Activated CD4-positive, alpha-beta T cell treated with anti-CD3 and anti-CD28 coated beads, Interleukin-2, amount 50 U/mL, for 24 hours (primary cell): Measurements from ENCODE around the gene SHFL.

Source experiments
- DNase-seq, 2 donors: peaks; one replicate each; pipeline ENCODE4 v3.0.0-alpha.2; 2020; ENCODE audit warnings: low read depth in 1 of 2, low spot score in 1 of 2

SHFL gene

DNA sequence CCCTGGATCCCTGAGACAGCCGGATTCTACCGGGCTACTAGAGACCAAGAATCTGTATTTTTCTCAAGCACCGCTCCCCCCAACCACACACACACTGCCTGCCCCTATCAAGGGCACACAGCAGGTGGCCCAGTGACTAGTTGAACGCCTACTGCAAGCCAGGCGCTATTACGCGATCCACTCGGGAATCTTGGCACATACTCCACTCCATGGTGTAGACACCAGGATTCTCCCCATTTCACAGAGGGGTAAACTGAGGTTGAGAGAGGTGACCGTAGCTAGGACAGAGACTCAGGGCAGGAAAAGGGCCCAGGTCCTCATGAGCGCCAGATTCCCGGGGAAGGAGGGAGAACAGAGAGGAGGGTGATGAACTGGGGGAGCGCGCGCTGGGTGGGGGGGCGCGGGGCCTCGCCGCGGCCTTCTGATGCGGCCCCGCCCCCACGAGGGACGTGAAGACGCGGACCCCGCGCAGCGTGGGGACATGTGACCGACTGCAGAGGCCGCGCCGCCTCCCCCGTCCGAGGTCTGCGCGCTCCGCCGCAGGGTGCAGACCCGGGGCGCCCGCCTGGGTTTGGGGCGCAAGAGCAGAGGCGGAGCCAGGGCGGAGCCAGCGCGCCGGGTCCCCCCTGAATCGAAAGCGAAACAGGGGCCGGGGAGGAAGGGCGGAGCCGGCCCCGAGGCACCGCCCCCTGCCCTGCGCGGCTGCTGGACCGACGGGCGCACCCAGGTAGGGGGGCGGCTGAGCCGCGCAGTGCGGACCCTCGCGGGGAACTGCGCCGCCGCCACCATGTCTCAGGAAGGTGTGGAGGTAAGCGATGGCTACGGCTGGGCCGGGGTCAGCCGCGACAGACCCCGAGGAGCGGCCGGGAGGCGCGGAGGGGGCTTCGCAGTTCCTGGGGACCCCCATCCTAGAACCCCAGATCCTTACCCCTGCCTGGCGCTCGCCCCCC, at the start of gene SHFL:
SHFL (plus strand) TSS at position 677 of the 950 bp plus-strand sequence; CDS start at position 788, 111 bp downstream.
- DNase-seq = peak; percentile 61 to 65

DNA sequence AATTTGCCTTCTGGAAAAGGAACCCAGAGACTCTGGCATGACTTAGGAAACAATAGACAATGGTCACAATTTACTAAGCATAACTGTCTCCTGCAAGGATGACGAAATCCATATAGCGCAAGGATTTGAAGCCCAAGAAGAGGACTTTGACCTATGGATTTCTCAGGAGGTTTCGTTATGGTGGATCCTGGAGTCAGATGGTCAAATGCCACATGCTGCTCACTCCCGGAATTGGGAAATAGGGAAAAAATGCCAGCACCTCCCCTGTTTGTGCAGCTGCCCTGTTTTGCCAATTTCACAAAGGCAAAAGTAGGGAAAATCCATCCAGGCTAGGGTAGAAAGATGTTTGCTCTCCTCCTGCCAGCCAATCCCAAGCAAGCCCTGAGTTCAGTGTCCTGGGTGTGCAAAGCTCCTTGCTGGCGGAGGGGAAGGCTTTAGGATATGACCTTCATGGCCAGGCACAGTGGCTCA, 49.5 kb upstream of the SHFL start:
- no peak for DNase-seq

GRCh38 chr19:10037367-10037766, 48.8 kb upstream of the SHFL start:
- DNase-seq = no peak

DNA sequence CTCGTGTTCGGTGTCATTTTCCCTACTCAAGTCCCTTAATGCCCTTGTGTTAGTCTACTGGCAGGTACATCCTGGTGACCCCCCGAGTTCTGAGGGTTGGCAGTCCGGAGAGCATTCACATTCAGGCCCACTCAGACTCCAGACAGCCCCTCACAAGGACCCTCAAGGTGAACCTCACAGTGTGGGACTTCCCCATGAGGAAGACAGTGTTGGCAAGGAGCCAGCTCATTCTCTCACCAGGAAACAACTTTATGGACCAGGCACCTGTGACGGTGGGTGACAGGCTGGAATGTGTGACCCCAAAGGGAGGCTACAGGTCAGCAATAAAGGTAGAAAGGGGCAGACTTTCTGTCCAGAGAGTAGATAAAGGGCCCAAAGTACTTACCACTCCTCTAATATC, 48.3 kb upstream of the SHFL start:
- no peak for DNase-seq

GRCh38 chr19:10043286-10043927, 42.7 kb upstream of the SHFL start:
- DNase-seq = no peak

- DNase-seq = no peak
Measured at GRCh38 chr19:10044390-10044789, 41.7 kb upstream of the SHFL start.

DNA sequence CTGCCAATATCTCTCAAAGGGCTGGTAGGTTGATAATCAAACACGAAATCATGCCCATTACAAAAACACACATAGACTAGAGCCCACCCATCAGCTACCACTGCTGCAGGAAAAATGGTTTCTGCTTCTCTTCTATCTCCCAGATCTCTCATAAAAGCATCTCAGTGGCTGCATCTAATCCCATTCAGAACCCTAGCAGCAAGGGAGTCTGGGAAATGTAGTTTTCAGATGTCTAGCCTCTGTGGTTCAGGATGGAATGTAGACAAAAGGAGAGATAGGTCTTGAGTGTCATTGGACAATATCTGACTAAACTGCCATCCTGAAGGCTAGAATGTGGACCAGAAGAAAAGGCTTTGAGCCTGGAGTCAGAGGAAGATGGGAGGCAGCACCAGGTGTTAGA, 40.7 kb upstream of the SHFL start:
- no peak for DNase-seq

- DNase-seq = no peak
Measured at GRCh38 chr19:10049626-10050025, 36.5 kb upstream of the SHFL start.

DNA sequence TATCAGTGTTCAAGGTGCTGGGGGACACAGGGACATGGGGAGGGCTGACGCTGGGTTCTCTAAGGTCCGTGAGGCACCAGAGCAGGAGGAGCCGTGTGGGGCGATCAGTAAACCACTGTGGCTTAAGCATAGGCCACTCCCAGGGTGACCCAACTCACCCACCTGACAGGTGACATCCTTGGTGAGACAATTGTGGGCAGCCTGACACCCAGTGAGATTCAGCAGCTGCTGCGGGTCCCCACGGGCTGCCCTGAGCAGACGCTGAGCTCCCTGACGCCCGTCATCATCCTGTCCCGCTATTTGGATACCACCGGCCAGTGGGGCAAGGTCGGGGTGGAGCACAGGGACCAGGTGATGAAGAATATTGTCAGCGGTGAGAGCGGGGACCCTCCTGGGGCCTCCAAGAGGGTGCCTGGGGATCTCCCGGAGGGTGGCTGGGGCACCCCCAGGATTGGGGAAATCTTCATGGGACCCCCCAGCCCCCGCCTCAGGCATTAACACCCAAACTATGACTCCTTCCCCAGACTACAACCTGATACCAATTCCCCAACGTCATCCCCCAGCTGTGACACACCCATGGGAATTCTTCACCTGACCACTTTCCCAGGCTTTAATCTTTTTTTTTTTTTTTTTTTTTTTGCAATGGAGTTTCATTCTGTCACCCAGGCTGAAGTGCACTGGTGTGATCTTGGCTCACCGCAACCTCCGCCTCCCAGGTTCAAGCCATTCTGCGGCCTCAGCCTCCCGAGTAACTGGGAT, 33.3 kb upstream of the SHFL start:
- no peak for DNase-seq

DNA sequence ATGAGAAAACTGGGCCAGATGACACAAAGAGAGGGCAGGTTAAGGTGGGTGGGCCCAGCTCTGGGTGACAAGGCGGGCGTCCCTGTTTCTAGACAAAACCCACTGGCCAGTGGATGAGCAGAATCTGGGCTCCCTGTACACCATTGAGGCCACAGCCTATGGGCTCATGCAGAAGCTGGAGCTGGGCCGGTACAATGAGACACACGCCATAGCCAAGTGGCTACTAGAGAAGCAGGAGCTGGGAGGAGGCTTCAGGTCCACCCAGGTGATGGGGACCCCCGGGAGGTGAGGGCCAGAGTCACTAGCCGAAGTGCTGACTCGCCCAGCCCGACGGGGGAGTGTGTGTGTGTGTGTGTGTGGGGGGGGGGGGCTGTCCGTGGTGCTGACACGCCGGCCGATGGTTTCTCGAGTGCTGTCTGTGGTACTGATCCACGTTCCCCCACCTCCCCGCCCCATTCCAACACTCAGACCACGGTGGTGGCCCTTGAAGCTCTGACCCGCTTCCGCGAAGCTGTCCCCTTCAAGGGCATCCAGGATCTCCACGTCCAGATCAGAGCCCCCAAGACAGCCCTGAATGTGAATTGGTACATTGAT, 24.3 kb upstream of the SHFL start:
- DNase-seq = no peak

DNA sequence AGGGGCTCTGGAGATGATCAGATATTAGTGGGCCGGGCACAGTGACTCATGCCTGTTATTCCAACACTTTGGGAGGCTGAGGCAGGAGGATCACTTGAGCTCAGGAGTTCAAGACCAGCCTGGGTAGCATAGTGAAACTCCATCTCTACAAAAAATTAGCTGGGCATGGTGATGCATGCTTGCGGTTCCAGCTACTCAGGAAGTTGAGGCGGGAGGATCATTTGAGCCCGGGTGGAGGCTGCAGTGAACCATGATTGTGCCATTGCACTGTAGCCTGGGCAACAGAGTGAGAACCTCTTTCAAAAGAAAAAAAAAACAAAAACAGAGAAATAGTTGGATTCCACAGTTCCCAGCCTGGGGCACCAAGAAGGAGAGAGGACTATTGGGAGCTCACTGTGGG, 17.9 kb upstream of the SHFL start:
- DNase-seq = no peak

DNA sequence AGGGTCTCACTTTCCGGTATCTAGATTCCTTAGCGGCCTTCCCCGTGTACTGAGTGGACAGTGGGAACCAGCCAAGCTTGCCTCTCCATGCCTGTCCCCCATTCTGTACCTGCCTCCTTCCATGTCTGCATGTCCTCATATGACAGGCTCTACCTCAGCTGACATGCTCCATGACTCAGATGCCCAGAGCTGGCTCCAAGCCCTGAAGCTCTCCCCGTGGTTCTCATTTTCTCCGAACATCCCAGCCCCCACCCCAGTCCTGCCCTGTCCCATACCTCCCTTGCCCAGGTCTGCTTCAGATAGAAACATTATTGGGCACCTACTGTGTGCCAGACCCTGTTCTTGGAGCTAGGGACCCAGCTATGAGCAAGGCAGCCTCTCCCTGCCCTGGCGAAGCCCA, 17.1 kb upstream of the SHFL start:
- DNase-seq = no peak

DNA sequence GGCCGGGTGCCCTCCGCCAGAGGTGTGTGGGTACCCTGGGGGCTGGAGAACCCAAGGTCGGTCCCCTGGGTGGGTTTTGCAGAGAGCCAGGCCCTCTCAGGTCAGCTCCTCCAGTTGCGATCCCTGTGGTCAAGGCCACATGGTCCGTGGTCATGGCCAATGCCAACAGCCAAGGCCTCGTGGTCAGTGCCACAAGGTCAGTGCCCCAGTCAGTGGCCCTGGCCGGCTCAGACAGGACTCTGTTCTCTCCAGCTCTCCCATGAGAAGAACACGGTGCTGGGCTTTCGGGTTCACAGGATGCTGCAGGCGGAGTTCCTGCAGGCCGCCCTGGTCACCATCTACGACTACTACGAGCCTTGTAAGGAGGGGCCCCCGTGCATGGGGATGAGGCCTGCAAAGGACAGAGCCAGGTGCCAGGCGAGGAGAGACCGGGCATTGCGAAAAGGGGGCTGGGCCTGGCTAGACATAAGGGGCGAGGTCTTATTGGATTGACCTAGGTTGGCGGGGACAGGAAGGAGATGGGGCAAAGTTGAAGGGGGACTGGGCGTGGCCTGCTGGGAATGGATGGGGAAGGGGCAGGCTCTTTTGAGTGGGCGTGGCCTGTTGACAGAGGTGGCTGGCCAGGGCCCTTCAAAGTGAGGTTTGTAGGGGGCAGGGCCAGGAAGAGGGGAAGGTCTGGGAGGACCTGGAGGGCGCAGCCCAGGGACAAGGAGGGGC, 15.2 kb upstream of the SHFL start:
- DNase-seq = no peak

DNA sequence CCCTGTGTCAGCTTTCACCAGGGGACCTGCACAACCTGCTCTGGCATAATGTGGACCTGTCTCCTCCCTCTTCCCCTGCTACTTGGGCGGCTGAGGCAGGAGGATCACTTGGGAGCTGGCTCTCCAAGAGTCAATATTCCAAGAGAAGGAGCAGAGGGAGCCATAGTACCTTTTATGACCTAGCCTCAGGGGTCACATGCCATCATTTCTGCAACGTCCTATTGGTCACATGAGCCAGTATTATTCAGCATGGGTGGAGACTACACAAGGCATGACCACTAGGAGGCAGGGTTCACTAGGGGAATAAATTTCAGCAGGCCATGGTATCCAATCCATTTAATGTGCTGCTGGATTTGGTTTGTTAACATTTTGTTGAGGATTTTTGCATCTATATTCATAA, 12.0 kb upstream of the SHFL start:
- DNase-seq = peak in 1 of 2 donors; percentile 52

DNA sequence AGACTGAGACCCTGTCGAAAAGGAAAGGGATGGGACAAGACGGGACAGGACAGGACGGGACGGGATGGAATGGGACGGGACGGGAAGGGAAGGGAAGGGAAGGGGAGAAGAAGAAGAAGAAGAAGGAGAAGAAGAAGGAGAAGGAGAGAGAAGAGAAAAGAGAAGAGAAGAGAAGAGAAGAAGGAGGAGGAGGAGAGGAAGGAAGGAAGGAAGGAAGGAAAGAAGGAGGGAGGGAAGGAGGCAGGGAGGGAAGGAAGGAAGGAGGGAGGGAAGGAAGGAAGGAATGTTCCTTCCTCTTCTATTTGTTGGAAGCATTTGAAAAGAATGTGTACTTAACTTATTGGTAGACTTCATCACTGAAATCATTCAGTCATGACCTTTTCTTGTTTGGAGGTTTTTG, 9.6 kb upstream of the SHFL start:
- no peak for DNase-seq

GRCh38 chr19:10078329-10078728, 7.8 kb upstream of the SHFL start:
- no peak for DNase-seq

- no peak for DNase-seq
Measured at GRCh38 chr19:10079031-10079453, 7.1 kb upstream of the SHFL start.

DNA sequence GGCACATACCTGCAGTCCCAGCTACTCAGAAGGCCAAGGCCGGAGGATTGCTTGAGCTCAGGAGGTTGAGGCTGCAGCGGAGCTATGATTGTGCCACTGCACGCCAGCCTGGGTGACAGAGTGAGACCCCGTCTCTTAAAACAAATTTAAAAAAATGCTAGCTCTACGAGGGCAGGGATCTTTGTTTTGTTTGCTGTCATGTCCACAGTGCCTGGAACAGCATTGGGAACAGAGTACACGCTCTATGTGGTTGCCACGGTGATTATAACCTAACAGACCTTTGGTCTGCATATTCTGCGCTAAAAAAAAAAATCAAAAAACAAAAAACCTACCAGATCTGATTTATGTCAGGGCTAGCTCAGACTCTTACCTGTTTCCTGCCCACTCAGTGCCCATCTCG, 2.2 kb upstream of the SHFL start:
- DNase-seq = no peak

DNA sequence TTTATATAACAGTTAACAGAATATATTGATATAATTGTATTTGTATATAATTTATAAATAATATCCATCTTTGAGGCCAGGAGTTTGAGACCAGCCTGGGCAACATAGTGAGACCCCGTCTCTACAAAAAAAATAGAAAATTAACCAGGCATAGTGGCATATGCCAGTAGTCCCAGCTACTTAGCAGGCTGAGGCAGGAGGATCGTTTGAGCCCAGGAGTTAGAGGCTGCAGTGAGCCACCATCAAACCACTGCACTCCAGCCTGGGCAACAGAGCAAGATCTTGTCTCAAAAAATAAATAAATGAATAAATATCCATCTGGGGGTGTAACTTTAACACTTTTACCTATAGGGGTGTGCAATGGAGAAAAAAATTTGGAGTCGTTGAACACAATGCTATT, 1.3 kb upstream of the SHFL start:
- DNase-seq = no peak

DNA sequence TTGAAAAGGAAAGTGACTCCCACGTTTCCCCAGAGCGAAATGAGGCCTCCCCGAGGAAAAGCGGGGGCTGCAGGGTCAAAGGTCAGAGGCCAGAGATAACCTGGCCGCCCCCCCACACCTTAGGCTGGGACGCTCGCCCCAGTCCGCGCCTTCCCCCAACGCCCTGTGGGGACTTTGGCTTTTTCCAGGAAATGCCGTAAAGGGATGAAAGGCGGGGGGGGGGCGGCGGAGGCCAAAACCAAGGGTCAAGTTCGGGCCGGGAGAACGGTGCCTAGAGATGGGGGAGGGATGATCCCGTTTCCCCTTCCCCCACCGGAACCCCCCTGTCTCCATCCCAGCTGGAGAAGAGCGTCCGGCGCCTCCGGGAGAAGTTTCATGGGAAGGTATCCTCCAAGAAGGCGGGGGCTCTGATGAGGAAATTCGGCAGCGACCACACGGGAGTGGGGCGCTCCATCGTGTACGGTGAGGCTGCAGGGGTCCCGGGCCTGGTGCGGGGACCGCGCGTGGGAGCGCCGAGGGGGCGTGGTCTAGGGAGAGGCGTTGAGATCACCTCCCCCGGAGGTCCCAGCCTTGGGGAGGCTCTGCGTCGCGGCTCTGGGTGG, 575 bp downstream of the SHFL start:
- no peak for DNase-seq
